Astrocyte (in vitro differentiated cells and primary cell): ENCODE results near the gene CNGA3. TPM values are rescaled to one million over a fixed set of nuclear protein-coding genes. Genes with fewer than 3 reads are reported as not detected.

Source experiments
- DNase-seq: peaks from one replicate; pipeline ENCODE4 v3.0.0-alpha.2; 2010; ENCODE audit warnings: low read depth
- FAIRE-seq: peaks from 2 replicates; lab custom pipeline; 2011; peaks lifted over from hg19 to GRCh38; lab: Jason Lieb, UNC
- H2AFZ ChIP-seq: 2 replicates; pipeline ENCODE4 v1.6.0; 2012; ENCODE audit warnings: low read depth, low read length, inconsistent platforms
- H3K27ac ChIP-seq: 2 replicates; pipeline ENCODE4 v1.5.1; 2011; ENCODE audit warnings: low read depth, low read length, inconsistent platforms
- H3K27me3 ChIP-seq: 2 replicates; pipeline ENCODE4 v1.6.0; 2011; ENCODE audit warnings: low read length, inconsistent platforms; ENCODE audit not compliant: insufficient read depth
- H3K36me3 ChIP-seq: 2 replicates; pipeline ENCODE4 v1.5.1; 2011; ENCODE audit warnings: low read length, inconsistent platforms; ENCODE audit not compliant: insufficient read depth
- H3K4me1 ChIP-seq: 2 replicates; pipeline ENCODE4 v1.5.1; 2011; ENCODE audit warnings: low read length, inconsistent platforms; ENCODE audit not compliant: insufficient read depth
- H3K4me2 ChIP-seq: 2 replicates; pipeline ENCODE4 v1.6.0; 2012; ENCODE audit warnings: low read length, inconsistent platforms
- H3K4me3 ChIP-seq: 2 replicates; pipeline ENCODE4 v1.5.1; 2011; ENCODE audit warnings: low read depth, mild to moderate bottlenecking, low read length, inconsistent platforms; ENCODE audit not compliant: insufficient read depth
- H3K79me2 ChIP-seq: 2 replicates; pipeline ENCODE4 v1.6.0; 2012; ENCODE audit warnings: mild to moderate bottlenecking, low read length, inconsistent platforms; ENCODE audit not compliant: insufficient read depth
- H3K9ac ChIP-seq: 2 replicates; pipeline ENCODE4 v1.6.0; 2012; ENCODE audit warnings: mild to moderate bottlenecking, low read length, inconsistent platforms
- H3K9me3 ChIP-seq: 2 replicates; pipeline ENCODE4 v1.5.1; 2012; ENCODE audit warnings: low read depth, mild to moderate bottlenecking, low read length, inconsistent platforms; ENCODE audit not compliant: insufficient read depth
- H4K20me1 ChIP-seq: 2 replicates; pipeline ENCODE4 v1.6.0; 2012; ENCODE audit warnings: low read length, inconsistent platforms; ENCODE audit not compliant: insufficient read depth
- H3K27ac Mint-ChIP-seq: one replicate; pipeline ENCODE4 v1.8.0; 2021; ENCODE audit warnings: mild to moderate bottlenecking, mixed read lengths; ENCODE audit not compliant: unreplicated experiment
- H3K27me3 Mint-ChIP-seq: one replicate; pipeline ENCODE4 v1.8.0; 2021; ENCODE audit warnings: low read depth, mixed read lengths; ENCODE audit not compliant: unreplicated experiment
- H3K36me3 Mint-ChIP-seq: one replicate; pipeline ENCODE4 v1.8.0; 2021; ENCODE audit warnings: low read depth, mixed read lengths; ENCODE audit not compliant: unreplicated experiment
- H3K4me1 Mint-ChIP-seq: one replicate; pipeline ENCODE4 v1.8.0; 2021; ENCODE audit warnings: low read depth, mixed read lengths; ENCODE audit not compliant: unreplicated experiment
- H3K4me3 Mint-ChIP-seq: one replicate; pipeline ENCODE4 v1.8.0; 2021; ENCODE audit warnings: mild to moderate bottlenecking, moderate library complexity, mixed read lengths; ENCODE audit not compliant: unreplicated experiment
- H3K9me3 Mint-ChIP-seq: one replicate; pipeline ENCODE4 v1.8.0; 2021; ENCODE audit warnings: mild to moderate bottlenecking, mixed read lengths; ENCODE audit not compliant: unreplicated experiment
- CTCF ChIP-seq: IDR thresholded peaks from 2 replicates; pipeline ENCODE4 v1.5.1; 2011; ENCODE audit warnings: low read depth, mild to moderate bottlenecking, inconsistent platforms, low read length, moderate library complexity; ENCODE audit not compliant: insufficient read depth
- EZH2 ChIP-seq: IDR thresholded peaks from 2 replicates; pipeline ENCODE4 v1.6.1; 2012; ENCODE audit warnings: mild to moderate bottlenecking, low read length, inconsistent platforms; ENCODE audit not compliant: insufficient read depth
- total RNA-seq: library from RNA; stranded (reverse); gene quantifications from 2 replicates; pipeline ENCODE4 v1.2.1, GENCODE V29; 2021

Gene CNGA3
- total RNA-seq, 1 donor from 2014 or later = not detected

- Mint-ChIP-seq H3K27me3 (peaks cover 55% of the 10 kb centered on the region), H3K9me3 (no peaks in the 10 kb centered on the region), H3K27ac (no peak overlapping the region), H3K36me3 (no peaks in the 10 kb centered on the region), H3K4me3 (no peak overlapping the region), H3K4me1 (no peaks in the 10 kb centered on the region)
- Histone ChIP-seq H3K79me2 (no peaks in the 10 kb centered on the region), H3K9me3 (no peaks in the 10 kb centered on the region), H3K4me1 (no peaks in the 10 kb centered on the region), H3K4me2 (no peak overlapping the region), H3K27ac (no peak overlapping the region), H2AFZ (no peak overlapping the region), H3K9ac (no peak overlapping the region), H3K27me3 (peaks cover 2% of the 10 kb centered on the region), H4K20me1 (no peaks in the 10 kb centered on the region), H3K36me3 (no peaks in the 10 kb centered on the region), H3K4me3 (no peak overlapping the region)
- DNase-seq = no peak
- TF ChIP-seq EZH2 = no peak
- TF ChIP-seq CTCF = no peak
- no peak for FAIRE-seq
Observed at GRCh38 chr2:98298683-98299164, 47.5 kb upstream of the CNGA3 start.

- H3K4me2 ChIP-seq = no peak overlapping the region
- TF ChIP-seq EZH2 (no peak), CTCF (no peak)
- H3K27me3 Mint-ChIP-seq = peaks cover 54% of the 10 kb centered on the region
- H3K9me3 ChIP-seq = no peaks in the 10 kb centered on the region
- no peak overlapping the region for H3K4me3 ChIP-seq
- no peaks in the 10 kb centered on the region for H3K36me3 Mint-ChIP-seq
- no peak overlapping the region for H3K9ac ChIP-seq
- FAIRE-seq (no peak), DNase-seq (no peak)
- no peak overlapping the region for H2AFZ ChIP-seq
- peaks cover 2% of the 10 kb centered on the region for H3K27me3 ChIP-seq
- no peaks in the 10 kb centered on the region for H3K4me1 Mint-ChIP-seq
- no peaks in the 10 kb centered on the region for H3K36me3 ChIP-seq
- no peaks in the 10 kb centered on the region for H3K4me1 ChIP-seq
- H3K27ac Mint-ChIP-seq = no peak overlapping the region
- H4K20me1 ChIP-seq = no peaks in the 10 kb centered on the region
- H3K27ac ChIP-seq = no peak overlapping the region
- H3K9me3 Mint-ChIP-seq = no peaks in the 10 kb centered on the region
- H3K79me2 ChIP-seq = no peaks in the 10 kb centered on the region
- H3K4me3 Mint-ChIP-seq = no peak overlapping the region
Observed at GRCh38 chr2:98299211-98299905, 46.9 kb upstream of the CNGA3 start.

- no peaks in the 10 kb centered on the region for H3K79me2 ChIP-seq
- Mint-ChIP-seq H3K9me3 (peaks cover 5% of the 10 kb centered on the region), H3K27me3 (peaks cover 53% of the 10 kb centered on the region), H3K4me3 (no peak overlapping the region), H3K4me1 (no peaks in the 10 kb centered on the region), H3K36me3 (peaks cover 4% of the 10 kb centered on the region), H3K27ac (no peak overlapping the region)
- H3K27ac ChIP-seq = no peak overlapping the region
- peaks cover 2% of the 10 kb centered on the region for H3K27me3 ChIP-seq
- TF ChIP-seq EZH2 = no peak
- no peak for TF ChIP-seq CTCF
- no peaks in the 10 kb centered on the region for H3K4me1 ChIP-seq
- no peaks in the 10 kb centered on the region for H4K20me1 ChIP-seq
- no peak overlapping the region for H2AFZ ChIP-seq
- FAIRE-seq (no peak), DNase-seq (no peak)
- H3K9me3 ChIP-seq = no peaks in the 10 kb centered on the region
- no peak overlapping the region for H3K4me3 ChIP-seq
- no peak overlapping the region for H3K4me2 ChIP-seq
- no peaks in the 10 kb centered on the region for H3K36me3 ChIP-seq
- no peak overlapping the region for H3K9ac ChIP-seq
Observed at GRCh38 chr2:98300141-98300874, 45.9 kb upstream of the CNGA3 start.
